ENCODE data around the gene C15orf62.

- no peak for TF ChIP-seq CTCF (conservative IDR thresholded peaks at IDR 0.05 in 1 of 2, IDR thresholded peaks at IDR 0.05 in 1 of 2; ENCODE audit: extremely low read depth in 1 of 2, insufficient read depth in 1 of 2, low read depth in 1 of 2, low read length in 2 of 2)
- no peak for TF ChIP-seq EZH2 (IDR thresholded peaks at IDR 0.05; ENCODE audit: borderline replicate concordance, low read length)
These were observed 20.6 kb upstream of the C15orf62 start for GRCh38 chr15:40749151-40749630.

Data from mammary epithelial cell (primary cell).